ENCODE measurements around the gene HOXD9. TPM values are rescaled to one million over a fixed set of nuclear protein-coding genes. Genes with fewer than 3 reads are reported as not detected.
A peak's percentile ranks its signal among the peaks of the same experiment; 100 is the strongest.

HOXD9 gene
- total RNA-seq, 1 donor from 2014 or later: not detected

DNA sequence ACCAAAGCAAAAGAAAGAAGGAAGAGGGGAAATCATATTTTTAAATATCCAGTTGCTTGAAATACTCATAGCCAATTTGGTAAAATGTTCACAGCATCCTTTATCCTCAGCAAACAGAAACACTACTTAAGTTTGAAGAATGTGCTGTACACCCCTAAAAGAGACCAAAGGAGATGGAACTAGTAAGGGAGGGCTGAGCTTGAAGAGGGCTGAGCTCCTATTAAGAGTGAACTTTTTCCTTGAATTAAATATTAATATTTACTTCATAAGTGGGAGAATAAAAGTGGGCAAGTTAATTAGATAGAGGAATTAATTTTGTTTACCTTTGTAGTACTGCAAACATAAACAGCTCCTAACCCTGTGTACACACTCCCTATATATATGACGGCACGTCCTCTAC lies 45.7 kb upstream of the HOXD9 start:
- TF ChIP-seq, protein P1, sequence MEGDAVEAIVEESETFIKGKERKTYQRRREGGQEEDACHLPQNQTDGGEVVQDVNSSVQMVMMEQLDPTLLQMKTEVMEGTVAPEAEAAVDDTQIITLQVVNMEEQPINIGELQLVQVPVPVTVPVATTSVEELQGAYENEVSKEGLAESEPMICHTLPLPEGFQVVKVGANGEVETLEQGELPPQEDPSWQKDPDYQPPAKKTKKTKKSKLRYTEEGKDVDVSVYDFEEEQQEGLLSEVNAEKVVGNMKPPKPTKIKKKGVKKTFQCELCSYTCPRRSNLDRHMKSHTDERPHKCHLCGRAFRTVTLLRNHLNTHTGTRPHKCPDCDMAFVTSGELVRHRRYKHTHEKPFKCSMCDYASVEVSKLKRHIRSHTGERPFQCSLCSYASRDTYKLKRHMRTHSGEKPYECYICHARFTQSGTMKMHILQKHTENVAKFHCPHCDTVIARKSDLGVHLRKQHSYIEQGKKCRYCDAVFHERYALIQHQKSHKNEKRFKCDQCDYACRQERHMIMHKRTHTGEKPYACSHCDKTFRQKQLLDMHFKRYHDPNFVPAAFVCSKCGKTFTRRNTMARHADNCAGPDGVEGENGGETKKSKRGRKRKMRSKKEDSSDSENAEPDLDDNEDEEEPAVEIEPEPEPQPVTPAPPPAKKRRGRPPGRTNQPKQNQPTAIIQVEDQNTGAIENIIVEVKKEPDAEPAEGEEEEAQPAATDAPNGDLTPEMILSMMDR (IDR thresholded peaks at IDR 0.05; ENCODE audit: insufficient read depth, low read length, severe bottlenecking): no peak
- FAIRE-seq: no peak
- DNase-seq (ENCODE audit: low read depth): no peak
- H3K36me3 ChIP-seq (ENCODE audit: control insufficient read depth, insufficient read depth, low read length): no peaks in the 10 kb centered on the region
- no peak overlapping the region for H3K4me3 ChIP-seq (ENCODE audit: low read depth, low read length)
- H3K27me3 ChIP-seq (ENCODE audit: control insufficient read depth, insufficient read depth, low read length): peaks cover 70% of the 10 kb centered on the region

GRCh38 chr2:176078541-176079284 lies 43.8 kb upstream of the HOXD9 start:
- no peak for DNase-seq (ENCODE audit: low read depth)
- Histone ChIP-seq H3K4me3 (ENCODE audit: low read depth, low read length) (no peak overlapping the region), H3K36me3 (ENCODE audit: control insufficient read depth, insufficient read depth, low read length) (no peaks in the 10 kb centered on the region), H3K27me3 (ENCODE audit: control insufficient read depth, insufficient read depth, low read length) (peaks cover 76% of the 10 kb centered on the region)
- TF ChIP-seq, protein P1 (IDR thresholded peaks at IDR 0.05; ENCODE audit: insufficient read depth, low read length, severe bottlenecking): no peak
- FAIRE-seq: no peak

GRCh38 chr2:176079285-176079830 lies 43.2 kb upstream of the HOXD9 start:
- DNase-seq (ENCODE audit: low read depth) (no peak), FAIRE-seq (no peak)
- peaks cover 77% of the 10 kb centered on the region for H3K27me3 ChIP-seq (ENCODE audit: control insufficient read depth, insufficient read depth, low read length)
- H3K4me3 ChIP-seq (ENCODE audit: low read depth, low read length): no peak overlapping the region
- TF ChIP-seq, protein P1 (IDR thresholded peaks at IDR 0.05; ENCODE audit: insufficient read depth, low read length, severe bottlenecking): no peak
- H3K36me3 ChIP-seq (ENCODE audit: control insufficient read depth, insufficient read depth, low read length): no peaks in the 10 kb centered on the region

GRCh38 chr2:176079831-176080539 lies 42.5 kb upstream of the HOXD9 start:
- no peaks in the 10 kb centered on the region for H3K36me3 ChIP-seq (ENCODE audit: control insufficient read depth, insufficient read depth, low read length)
- no peak overlapping the region for H3K4me3 ChIP-seq (ENCODE audit: low read depth, low read length)
- DNase-seq (ENCODE audit: low read depth) (no peak), FAIRE-seq (no peak)
- peaks cover 77% of the 10 kb centered on the region for H3K27me3 ChIP-seq (ENCODE audit: control insufficient read depth, insufficient read depth, low read length)
- TF ChIP-seq, protein P1 (IDR thresholded peaks at IDR 0.05; ENCODE audit: insufficient read depth, low read length, severe bottlenecking): peak; percentile 54

DNA sequence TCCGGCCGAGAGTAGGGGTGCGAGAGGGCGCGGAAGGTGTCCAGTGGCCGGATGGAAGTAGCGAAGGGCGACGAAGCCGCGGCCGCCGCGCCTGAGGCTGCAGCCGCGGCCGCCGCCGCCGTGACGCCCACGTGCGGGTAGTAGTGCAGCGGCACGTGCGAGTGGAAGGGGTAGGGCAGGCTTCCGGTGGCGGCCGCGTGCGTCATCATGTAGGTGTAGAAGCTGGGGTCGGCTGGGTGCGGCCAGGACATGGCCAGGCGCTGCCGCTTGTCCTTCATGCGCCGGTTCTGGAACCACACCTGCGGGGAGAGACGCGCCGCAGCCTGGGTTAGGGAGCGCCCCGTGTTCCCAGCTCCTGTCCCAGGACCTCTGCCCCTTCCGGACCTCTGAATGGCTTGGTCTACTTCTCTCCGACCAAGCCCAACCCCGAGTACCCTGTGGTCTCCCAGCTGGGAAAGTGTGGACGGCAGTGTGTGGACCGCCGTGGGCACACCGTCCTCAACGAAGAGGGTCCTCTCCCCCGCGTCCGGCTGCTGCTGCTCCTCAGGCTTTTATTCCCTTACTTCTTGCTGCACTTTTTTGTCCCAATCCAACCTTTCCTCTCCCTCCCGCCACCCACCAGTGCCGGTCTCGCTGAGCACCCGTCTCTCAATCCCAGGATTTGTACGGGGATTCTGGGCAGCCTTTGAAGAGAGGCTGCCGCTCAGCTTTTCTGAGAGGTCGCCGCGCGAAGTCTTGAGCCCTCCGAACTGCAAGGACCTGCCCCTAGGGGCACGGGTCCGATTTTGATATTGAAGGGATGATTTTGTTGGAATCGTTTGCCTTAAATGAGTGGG lies 41.8 kb upstream of the HOXD9 start:
- Histone ChIP-seq H3K27me3 (ENCODE audit: control insufficient read depth, insufficient read depth, low read length) (peaks cover 77% of the 10 kb centered on the region), H3K4me3 (ENCODE audit: low read depth, low read length) (no peak overlapping the region), H3K36me3 (ENCODE audit: control insufficient read depth, insufficient read depth, low read length) (no peaks in the 10 kb centered on the region)
- TF ChIP-seq, protein P1 (IDR thresholded peaks at IDR 0.05; ENCODE audit: insufficient read depth, low read length, severe bottlenecking): no peak
- FAIRE-seq (no peak), DNase-seq (ENCODE audit: low read depth) (no peak)
